GM19397 (cell line): ENCODE data around the gene TRIO.

ENCODE experiments used
- ATAC-seq: cut with Tn5 transposase; IDR thresholded peaks from one replicate; pipeline ENCODE4 v1.9.1; 2021; ENCODE audit warnings: mild to moderate bottlenecking, moderate library complexity; ENCODE audit not compliant: unreplicated experiment

The TRIO gene

GRCh38 chr5:14145435-14146334 is 2.5 kb downstream of the TRIO start:
- ATAC-seq: no peak

GRCh38 chr5:14146725-14147124 is 3.6 kb downstream of the TRIO start:
- ATAC-seq: no peak

GRCh38 chr5:14147210-14147609 is 4.1 kb downstream of the TRIO start:
- ATAC-seq: no peak

- ATAC-seq: no peak
Measured at GRCh38 chr5:14148483-14148882, 5.3 kb downstream of the TRIO start.

GRCh38 chr5:14148890-14149671 is 5.9 kb downstream of the TRIO start:
- ATAC-seq: peak; percentile 20

- ATAC-seq: no peak
Measured at GRCh38 chr5:14149672-14150274, 6.6 kb downstream of the TRIO start.

GRCh38 chr5:14151416-14151815 is 8.3 kb downstream of the TRIO start:
- ATAC-seq: no peak

GRCh38 chr5:14153071-14153864 is 10.1 kb downstream of the TRIO start:
- no peak for ATAC-seq

- peak; percentile 39 for ATAC-seq
Measured at GRCh38 chr5:14153932-14154731, 11.0 kb downstream of the TRIO start.

GRCh38 chr5:14155075-14155474 is 11.9 kb downstream of the TRIO start:
- peak; percentile 50 for ATAC-seq

GRCh38 chr5:14155739-14156138 is 12.6 kb downstream of the TRIO start:
- no peak for ATAC-seq

GRCh38 chr5:14156290-14156649 is 13.1 kb downstream of the TRIO start:
- no peak for ATAC-seq

GRCh38 chr5:14156650-14157492 is 13.7 kb downstream of the TRIO start:
- peak; percentile 66 for ATAC-seq

GRCh38 chr5:14157493-14157782 is 14.3 kb downstream of the TRIO start:
- no peak for ATAC-seq

- ATAC-seq: no peak
Measured at GRCh38 chr5:14158890-14159666, 15.9 kb downstream of the TRIO start.

GRCh38 chr5:14161825-14162556 is 18.8 kb downstream of the TRIO start:
- no peak for ATAC-seq

- no peak for ATAC-seq
Measured at GRCh38 chr5:14164164-14165163, 21.3 kb downstream of the TRIO start.
